Panc1 (cell line): ENCODE measurements around the gene ZNF543. TPM values are rescaled to one million over a fixed set of nuclear protein-coding genes. Genes with fewer than 3 reads are reported as not detected.

Experiments
- ATAC-seq: fragments of 200-7000 bp; cut with Tn5 transposase; 2 replicates; pipeline ENCODE4 v1.9.1; 2020; ENCODE audit warnings: mild to moderate bottlenecking, moderate library complexity
- BruUV-seq: library from RNA; stranded (reverse); fragments of 400-500 nt; replicated peaks from 2 replicates; lab custom pipeline; 2021; lab: Mats Ljungman, UMichigan
- CTCF ChIA-PET: fragments of 300-600 bp; sonication (Branson Sonifier 250); formaldehyde crosslinking; loops from one replicate; lab custom pipeline; 2022; ENCODE audit warnings: antibody characterized with exemption; lab: Charles Lee
- POLR2A ChIA-PET: fragments of 300-600 bp; sonication (Branson Sonifier 250); formaldehyde crosslinking; loops from one replicate; lab custom pipeline; 2022; ENCODE audit warnings: antibody characterized with exemption; lab: Charles Lee
- DNase-seq: peaks from one replicate; pipeline ENCODE4 v3.0.0-alpha.2; 2010; ENCODE audit warnings: low read depth, low spot score
- H3K27ac ChIP-seq: 2 replicates; pipeline ENCODE4 v1.5.1; 2011; ENCODE audit warnings: mild to moderate bottlenecking, low read length, inconsistent platforms
- H3K27me3 ChIP-seq: fragments of 200-500 bp; sonication (Bioruptor generic); 2 replicates; pipeline ENCODE4 v1.6.0; 2014; ENCODE audit warnings: low read length, inconsistent platforms; ENCODE audit not compliant: control insufficient read depth, insufficient read depth
- H3K36me3 ChIP-seq: fragments of 200-500 bp; sonication (Bioruptor generic); 2 replicates; pipeline ENCODE4 v1.5.1; 2014; ENCODE audit warnings: inconsistent platforms, mild to moderate bottlenecking, low read length, moderate library complexity; ENCODE audit not compliant: control insufficient read depth, insufficient read depth
- H3K4me1 ChIP-seq: 2 replicates; pipeline ENCODE4 v1.5.1; 2011; ENCODE audit warnings: inconsistent platforms, mild to moderate bottlenecking, low read length, moderate library complexity; ENCODE audit not compliant: control insufficient read depth, insufficient read depth
- H3K4me3 ChIP-seq, 2 experiments: 2 replicates each; pipeline ENCODE4 v1.5.1; 2011 to 2012; ENCODE audit warnings: low read depth in 2 of 2, low read length in 2 of 2, mild to moderate bottlenecking in 2 of 2, inconsistent platforms in 1 of 2, moderate library complexity in 1 of 2
- H3K9me3 ChIP-seq: fragments of 200-500 bp; sonication (Bioruptor generic); 2 replicates; pipeline ENCODE4 v1.5.1; 2014; ENCODE audit warnings: low read depth, mild to moderate bottlenecking, inconsistent platforms, low read length, moderate library complexity; ENCODE audit not compliant: control insufficient read depth, insufficient read depth
- CTCF ChIP-seq: fragments of 450-650 bp; IDR thresholded peaks from 2 replicates; pipeline ENCODE4 v1.5.1; 2017; ENCODE audit warnings: mild to moderate bottlenecking
- POLR2AphosphoS5 ChIP-seq: IDR thresholded peaks from 2 replicates; pipeline ENCODE4 v1.6.1; 2012; ENCODE audit warnings: mild to moderate bottlenecking, low read depth, low read length, moderate library complexity
- SIN3A ChIP-seq: IDR thresholded peaks from 2 replicates; pipeline ENCODE4 v1.6.1; 2012; ENCODE audit warnings: low read depth, mild to moderate bottlenecking, low read length, moderate library complexity, borderline replicate concordance; ENCODE audit not compliant: insufficient read depth
- TCF7L2 ChIP-seq: IDR thresholded peaks from 2 replicates; pipeline ENCODE4 v1.6.1; 2011; ENCODE audit warnings: mild to moderate bottlenecking, low read depth, low read length, inconsistent platforms
- in situ Hi-C: cut with HindIII; loops from 2 replicates; pipeline ENCODE4 v1.10.0; 2016; ENCODE audit warnings: low sequenced_read_pairs, low pct_unique_long_range_greater_than_20kb
- intact Hi-C: fragments of 100-400 bp; cut with micrococcal nuclease; formaldehyde crosslinking; loops from one replicate; pipeline ENCODE4 v1.10.0; 2022; ENCODE audit not compliant: unreplicated experiment
- total RNA-seq: library from RNA; stranded (reverse); gene quantifications from one replicate; pipeline ENCODE4 v1.2.1, GENCODE V29; 2021; ENCODE audit not compliant: unreplicated experiment
- TF ChIP-seq, protein P1 (sequence below), 2 experiments: IDR thresholded peaks; 2 replicates each; pipeline ENCODE4 v1.6.1; 2011 to 2012; ENCODE audit warnings: low read depth in 2 of 2, control low read depth in 1 of 2, low read length in 1 of 2, mild to moderate bottlenecking in 1 of 2, moderate library complexity in 1 of 2; ENCODE audit not compliant: insufficient read depth in 1 of 2

The ZNF543 gene
- total RNA-seq, 1 experiment from 2014 or later, result 10.8 TPM

GRCh38 chr19:57280962-57281400 is 39.3 kb upstream of the ZNF543 start:
- Histone ChIP-seq H3K27me3 (no peaks in the 10 kb centered on the region), H3K4me1 (peaks cover 23% of the 10 kb centered on the region), H3K36me3 (peaks cover 8% of the 10 kb centered on the region), H3K9me3 (peaks cover 4% of the 10 kb centered on the region; the same call in 1 of the 2 replicates), H3K27ac (peak overlapping the region; percentile 99), H3K4me3 (peak overlapping the region; percentile 68 to 100)
- in situ Hi-C loops (no loop called here), intact Hi-C loops (no loop called here)
- ATAC-seq (no peak), DNase-seq (no peak)
- no TSS peak for BruUV-seq
- no peak for TF ChIP-seq SIN3A
- no peak for TF ChIP-seq POLR2AphosphoS5
- no peak for TF ChIP-seq CTCF
- CTCF ChIA-PET, result no interaction called here
- POLR2A ChIA-PET, result no interaction called here

DNA sequence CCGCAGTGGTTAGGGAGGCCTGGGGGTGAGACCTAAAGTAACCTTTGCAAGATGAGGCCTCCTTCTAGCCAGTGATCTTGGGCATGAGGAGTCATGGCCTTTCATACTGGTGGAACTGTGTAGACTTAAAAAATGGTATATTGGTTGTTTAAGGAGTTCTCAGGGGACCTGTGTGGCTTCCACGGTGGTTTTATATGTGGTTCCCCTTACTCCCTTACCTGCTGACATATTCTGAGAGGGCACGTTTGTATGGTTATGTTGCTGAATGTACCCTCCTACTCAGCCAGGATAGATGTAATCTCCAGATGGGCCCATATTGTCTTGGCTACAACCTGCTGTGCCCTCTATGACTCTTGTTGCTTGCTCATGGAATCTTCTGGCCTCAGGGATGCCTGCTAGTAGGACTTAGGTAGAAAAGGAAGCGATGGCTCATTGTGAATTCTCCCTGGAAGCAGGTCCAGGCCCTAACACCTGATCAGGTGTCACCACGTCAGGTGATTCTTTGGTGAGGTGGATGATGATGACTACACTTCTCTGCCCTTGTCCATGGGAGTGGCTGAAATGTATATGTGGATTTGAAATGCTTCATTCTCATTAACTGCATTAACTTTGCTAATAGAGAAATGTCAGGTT is 38.1 kb upstream of the ZNF543 start:
- ChIA-PET CTCF (no interaction called here), POLR2A (no interaction called here)
- in situ Hi-C loops (no loop called here), intact Hi-C loops (no loop called here)
- Histone ChIP-seq H3K4me1 (peaks cover 23% of the 10 kb centered on the region), H3K9me3 (peaks cover 7% of the 10 kb centered on the region; the same call in 1 of the 2 replicates), H3K36me3 (peaks cover 13% of the 10 kb centered on the region), H3K4me3 (peak overlapping the region; percentile 68 to 100), H3K27ac (peak overlapping the region; percentile 57), H3K27me3 (no peaks in the 10 kb centered on the region)
- BruUV-seq, result TSS peak; percentile 55
- no peak for ATAC-seq
- DNase-seq, result no peak
- no peak for TF ChIP-seq SIN3A
- no peak for TF ChIP-seq TCF7L2
- no peak for TF ChIP-seq CTCF
- TF ChIP-seq, protein P1, sequence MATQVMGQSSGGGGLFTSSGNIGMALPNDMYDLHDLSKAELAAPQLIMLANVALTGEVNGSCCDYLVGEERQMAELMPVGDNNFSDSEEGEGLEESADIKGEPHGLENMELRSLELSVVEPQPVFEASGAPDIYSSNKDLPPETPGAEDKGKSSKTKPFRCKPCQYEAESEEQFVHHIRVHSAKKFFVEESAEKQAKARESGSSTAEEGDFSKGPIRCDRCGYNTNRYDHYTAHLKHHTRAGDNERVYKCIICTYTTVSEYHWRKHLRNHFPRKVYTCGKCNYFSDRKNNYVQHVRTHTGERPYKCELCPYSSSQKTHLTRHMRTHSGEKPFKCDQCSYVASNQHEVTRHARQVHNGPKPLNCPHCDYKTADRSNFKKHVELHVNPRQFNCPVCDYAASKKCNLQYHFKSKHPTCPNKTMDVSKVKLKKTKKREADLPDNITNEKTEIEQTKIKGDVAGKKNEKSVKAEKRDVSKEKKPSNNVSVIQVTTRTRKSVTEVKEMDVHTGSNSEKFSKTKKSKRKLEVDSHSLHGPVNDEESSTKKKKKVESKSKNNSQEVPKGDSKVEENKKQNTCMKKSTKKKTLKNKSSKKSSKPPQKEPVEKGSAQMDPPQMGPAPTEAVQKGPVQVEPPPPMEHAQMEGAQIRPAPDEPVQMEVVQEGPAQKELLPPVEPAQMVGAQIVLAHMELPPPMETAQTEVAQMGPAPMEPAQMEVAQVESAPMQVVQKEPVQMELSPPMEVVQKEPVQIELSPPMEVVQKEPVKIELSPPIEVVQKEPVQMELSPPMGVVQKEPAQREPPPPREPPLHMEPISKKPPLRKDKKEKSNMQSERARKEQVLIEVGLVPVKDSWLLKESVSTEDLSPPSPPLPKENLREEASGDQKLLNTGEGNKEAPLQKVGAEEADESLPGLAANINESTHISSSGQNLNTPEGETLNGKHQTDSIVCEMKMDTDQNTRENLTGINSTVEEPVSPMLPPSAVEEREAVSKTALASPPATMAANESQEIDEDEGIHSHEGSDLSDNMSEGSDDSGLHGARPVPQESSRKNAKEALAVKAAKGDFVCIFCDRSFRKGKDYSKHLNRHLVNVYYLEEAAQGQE (IDR thresholded peaks at IDR 0.05; ENCODE audit: insufficient read depth in 1 of 2, low read depth in 2 of 2, low read length in 1 of 2), result no peak
- TF ChIP-seq POLR2AphosphoS5, result no peak
